ENCODE data around the gene RPLP2.

The RPLP2 gene

GRCh38 chr11:774873-775592, 34.7 kb upstream of the RPLP2 start:
- DNase-seq, result no peak

GRCh38 chr11:776263-776560, 33.6 kb upstream of the RPLP2 start:
- no peak for DNase-seq

- peak; percentile 27 for DNase-seq
These were observed 33.0 kb upstream of the RPLP2 start for GRCh38 chr11:776561-777287.

GRCh38 chr11:777288-778255, 32.2 kb upstream of the RPLP2 start, which contains the start of gene GATD1:
TSS of gene GATD1 (minus strand) at chr11:777487. CDS start at chr11:777462, 25 bp downstream.
- peak; percentile 93 for DNase-seq

GRCh38 chr11:778976-779954, 30.5 kb upstream of the RPLP2 start:
- DNase-seq, result no peak

- DNase-seq, result no peak
These were observed 29.7 kb upstream of the RPLP2 start for GRCh38 chr11:779955-780532.

GRCh38 chr11:782264-783174, 27.2 kb upstream of the RPLP2 start:
- DNase-seq, result no peak

- DNase-seq, result peak; percentile 41
These were observed 26.2 kb upstream of the RPLP2 start for GRCh38 chr11:783581-784015.

- DNase-seq, result no peak
These were observed 23.3 kb upstream of the RPLP2 start for GRCh38 chr11:786235-787083.

GRCh38 chr11:787084-787675, 22.6 kb upstream of the RPLP2 start:
- DNase-seq, result no peak

GRCh38 chr11:788009-788640, 21.6 kb upstream of the RPLP2 start:
- DNase-seq, result no peak

GRCh38 chr11:788953-789940, 20.5 kb upstream of the RPLP2 start:
- DNase-seq, result no peak

- DNase-seq, result peak; percentile 28
These were observed 19.8 kb upstream of the RPLP2 start, which contains the start of gene CEND1 for GRCh38 chr11:789943-790342. TSS of gene CEND1 (minus strand) at chr11:790090. CDS start at chr11:788576, 1,514 bp downstream.

- DNase-seq, result no peak
These were observed 18.8 kb upstream of the RPLP2 start for GRCh38 chr11:790721-791564.

- DNase-seq, result no peak
These were observed 17.9 kb upstream of the RPLP2 start for GRCh38 chr11:791658-792534.

Data from activated CD4-positive, alpha-beta T cell treated with anti-CD3 and anti-CD28 coated beads, Interleukin-2, amount 50 U/mL, for 1 hour (primary cell).